Stimulated activated CD8-positive, alpha-beta memory T cell treated with anti-CD3 and anti-CD28 coated beads, Interleukin-15, amount 100 ng/mL, for 48 hours (primary cell): ENCODE measurements around the gene CWC25.
"Not testable (repeated sequence)": the region's sequence is repeated elsewhere in the genome, so short reads cannot be mapped to it uniquely, and the experiment has no call there.

Experiments
- DNase-seq, 2 donors: peaks; one replicate each; pipeline ENCODE4 v3.0.0-alpha.2; 2020; ENCODE audit warnings: low read depth in 2 of 2

Gene CWC25

GRCh38 chr17:38824899-38825761 is at the start of gene CWC25:
TSS of gene CWC25 (minus strand) at chr17:38825321. CDS start at chr17:38825183, 138 bp downstream.
- peak; percentile 86 to 94 for DNase-seq

GRCh38 chr17:38873640-38874380 is 48.7 kb upstream of the CWC25 start:
- no peak for DNase-seq

- DNase-seq, result no peak
Measured at GRCh38 chr17:38872671-38873385, 47.7 kb upstream of the CWC25 start.

GRCh38 chr17:38872027-38872511 is 46.9 kb upstream of the CWC25 start:
- DNase-seq, result no peak

- DNase-seq, result peak; percentile 70 to 74
Measured at GRCh38 chr17:38871247-38872015, 46.3 kb upstream of the CWC25 start.

- DNase-seq, result peak; percentile 62 to 73
Measured at GRCh38 chr17:38870259-38871165, 45.4 kb upstream of the CWC25 start.

- DNase-seq, result peak; percentile 84 to 88
Measured at GRCh38 chr17:38869526-38870258, 44.6 kb upstream of the CWC25 start, which contains the start of gene LASP1. TSS of gene LASP1 (plus strand) at chr17:38870058. CDS start at chr17:38870190, 132 bp downstream.

- peak; percentile 80 to 82 for DNase-seq
Measured at GRCh38 chr17:38868817-38869525, 43.9 kb upstream of the CWC25 start.

- no peak for DNase-seq
Measured at GRCh38 chr17:38867968-38868816, 43.1 kb upstream of the CWC25 start.

- peak; percentile 42 to 50 for DNase-seq
Measured at GRCh38 chr17:38867179-38867967, 42.3 kb upstream of the CWC25 start.

GRCh38 chr17:38864636-38865398 is 39.7 kb upstream of the CWC25 start:
- DNase-seq, result no peak

GRCh38 chr17:38861399-38861843 is 36.3 kb upstream of the CWC25 start:
- no peak for DNase-seq

- DNase-seq, result no peak
Measured at GRCh38 chr17:38857271-38857670, 32.1 kb upstream of the CWC25 start.

GRCh38 chr17:38855101-38855714 is 30.1 kb upstream of the CWC25 start:
- not testable (repeated sequence) for DNase-seq
